Measurements from ENCODE around the gene GLP1R. TPM values are rescaled to one million over a fixed set of nuclear protein-coding genes. Genes with fewer than 3 reads are reported as not detected.
A peak's percentile ranks its signal among the peaks of the same experiment; 100 is the strongest.

GLP1R gene
- polyA plus RNA-seq, 1 donor, result not detected

GRCh38 chr6:39086294-39086693 lies 37.7 kb downstream of the GLP1R start:
- DNase-seq (ENCODE audit: low read depth), result no peak

- no peak for DNase-seq (ENCODE audit: low read depth)
These were observed 38.1 kb downstream of the GLP1R start for GRCh38 chr6:39086711-39087110.

- no peak for DNase-seq (ENCODE audit: low read depth)
These were observed 38.6 kb downstream of the GLP1R start for GRCh38 chr6:39087197-39087596.

- DNase-seq (ENCODE audit: low read depth), result peak; percentile 40
These were observed 39.8 kb downstream of the GLP1R start for GRCh38 chr6:39088331-39088730.

- no peak for DNase-seq (ENCODE audit: low read depth)
These were observed 41.5 kb downstream of the GLP1R start for GRCh38 chr6:39090036-39090435.

- no peak for DNase-seq (ENCODE audit: low read depth)
These were observed 42.6 kb downstream of the GLP1R start for GRCh38 chr6:39091220-39091619.

- DNase-seq (ENCODE audit: low read depth), result no peak
These were observed 43.5 kb downstream of the GLP1R start for GRCh38 chr6:39092124-39092523.

GRCh38 chr6:39093149-39093708 lies 44.6 kb downstream of the GLP1R start:
- DNase-seq (ENCODE audit: low read depth), result no peak

GRCh38 chr6:39095578-39095977 lies 47.0 kb downstream of the GLP1R start:
- DNase-seq (ENCODE audit: low read depth), result no peak

GRCh38 chr6:39100358-39100757 lies 51.8 kb downstream of the GLP1R start:
- DNase-seq (ENCODE audit: low read depth), result no peak

GRCh38 chr6:39102071-39102820 lies 53.7 kb downstream of the GLP1R start:
- DNase-seq (ENCODE audit: low read depth), result no peak

GRCh38 chr6:39102821-39103136 lies 54.2 kb downstream of the GLP1R start:
- DNase-seq (ENCODE audit: low read depth), result no peak

GRCh38 chr6:39104528-39104927 lies 55.9 kb downstream of the GLP1R start:
- DNase-seq (ENCODE audit: low read depth), result no peak

- DNase-seq (ENCODE audit: low read depth), result no peak
These were observed 58.5 kb downstream of the GLP1R start for GRCh38 chr6:39107034-39107433.

- DNase-seq (ENCODE audit: low read depth), result no peak
These were observed 59.1 kb downstream of the GLP1R start for GRCh38 chr6:39107641-39108040.

GRCh38 chr6:39108041-39108839 lies 59.7 kb downstream of the GLP1R start:
- no peak for DNase-seq (ENCODE audit: low read depth)

GRCh38 chr6:39111280-39111679 lies 62.7 kb downstream of the GLP1R start:
- no peak for DNase-seq (ENCODE audit: low read depth)

GRCh38 chr6:39113788-39114187 lies 65.2 kb downstream of the GLP1R start:
- DNase-seq (ENCODE audit: low read depth), result no peak

- no peak for DNase-seq (ENCODE audit: low read depth)
These were observed 65.8 kb downstream of the GLP1R start for GRCh38 chr6:39114388-39114703.

GRCh38 chr6:39114704-39115599 lies 66.4 kb downstream of the GLP1R start, which contains the start of gene SAYSD1:
SAYSD1 (minus strand) TSS chr6:39115186; CDS start chr6:39115089, 97 bp downstream.
- peak; percentile 81 for DNase-seq (ENCODE audit: low read depth)

GRCh38 chr6:39118921-39119320 lies 70.3 kb downstream of the GLP1R start:
- DNase-seq (ENCODE audit: low read depth), result no peak

- DNase-seq (ENCODE audit: low read depth), result no peak
These were observed 75.5 kb downstream of the GLP1R start for GRCh38 chr6:39124114-39124513.

Measured in forelimb muscle (tissue), 1 donor.